D721Med (cell line): ENCODE measurements around the gene RALGAPA2.

Experiments
- DNase-seq: peaks from one replicate; pipeline ENCODE4 v3.0.0; 2011; ENCODE audit warnings: low spot score; ENCODE audit not compliant: insufficient read length
- FAIRE-seq: peaks from 2 replicates; lab custom pipeline; 2011; peaks lifted over from hg19 to GRCh38; lab: Jason Lieb, UNC
- TF ChIP-seq, protein P1 (sequence below): IDR thresholded peaks from 2 replicates; pipeline ENCODE4 v1.5.1; 2012; ENCODE audit warnings: mild to moderate bottlenecking, control low read depth; ENCODE audit not compliant: insufficient read depth; ENCODE audit errors: missing control alignments

Gene RALGAPA2

DNA sequence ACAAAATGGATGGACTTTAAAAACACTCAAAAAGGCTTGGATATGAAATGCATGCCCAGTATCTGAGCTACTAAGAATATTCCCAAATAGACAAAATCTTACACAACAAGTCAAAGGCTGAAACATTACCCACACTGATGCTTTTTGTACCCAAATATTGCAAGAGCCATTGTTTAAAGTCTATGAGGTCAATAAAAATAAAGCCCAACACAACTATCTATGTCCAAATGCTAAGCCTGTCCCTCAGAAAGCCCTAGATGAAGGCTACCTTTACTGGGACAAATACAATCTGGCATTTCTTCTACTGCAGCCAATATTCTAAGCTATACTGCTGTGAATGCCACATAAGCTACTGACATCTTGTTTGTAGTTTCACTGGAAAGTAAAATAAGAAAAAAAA lies 54.3 kb downstream of the RALGAPA2 start:
- FAIRE-seq (no peak), DNase-seq (no peak)
- TF ChIP-seq, protein P1, sequence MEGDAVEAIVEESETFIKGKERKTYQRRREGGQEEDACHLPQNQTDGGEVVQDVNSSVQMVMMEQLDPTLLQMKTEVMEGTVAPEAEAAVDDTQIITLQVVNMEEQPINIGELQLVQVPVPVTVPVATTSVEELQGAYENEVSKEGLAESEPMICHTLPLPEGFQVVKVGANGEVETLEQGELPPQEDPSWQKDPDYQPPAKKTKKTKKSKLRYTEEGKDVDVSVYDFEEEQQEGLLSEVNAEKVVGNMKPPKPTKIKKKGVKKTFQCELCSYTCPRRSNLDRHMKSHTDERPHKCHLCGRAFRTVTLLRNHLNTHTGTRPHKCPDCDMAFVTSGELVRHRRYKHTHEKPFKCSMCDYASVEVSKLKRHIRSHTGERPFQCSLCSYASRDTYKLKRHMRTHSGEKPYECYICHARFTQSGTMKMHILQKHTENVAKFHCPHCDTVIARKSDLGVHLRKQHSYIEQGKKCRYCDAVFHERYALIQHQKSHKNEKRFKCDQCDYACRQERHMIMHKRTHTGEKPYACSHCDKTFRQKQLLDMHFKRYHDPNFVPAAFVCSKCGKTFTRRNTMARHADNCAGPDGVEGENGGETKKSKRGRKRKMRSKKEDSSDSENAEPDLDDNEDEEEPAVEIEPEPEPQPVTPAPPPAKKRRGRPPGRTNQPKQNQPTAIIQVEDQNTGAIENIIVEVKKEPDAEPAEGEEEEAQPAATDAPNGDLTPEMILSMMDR, result no peak

GRCh38 chr20:20657092-20657491 lies 55.4 kb downstream of the RALGAPA2 start:
- FAIRE-seq (no peak), DNase-seq (no peak)
- TF ChIP-seq, protein P1, result no peak

GRCh38 chr20:20655883-20656282 lies 56.6 kb downstream of the RALGAPA2 start:
- TF ChIP-seq, protein P1, result no peak
- no peak for FAIRE-seq
- no peak for DNase-seq

GRCh38 chr20:20649945-20650344 lies 62.5 kb downstream of the RALGAPA2 start:
- FAIRE-seq (no peak), DNase-seq (no peak)
- TF ChIP-seq, protein P1, result no peak

- DNase-seq (no peak), FAIRE-seq (no peak)
- TF ChIP-seq, protein P1, result no peak
These were observed 68.5 kb downstream of the RALGAPA2 start for GRCh38 chr20:20643927-20644326.

GRCh38 chr20:20641783-20642182 lies 70.7 kb downstream of the RALGAPA2 start:
- no peak for FAIRE-seq
- DNase-seq, result no peak

DNA sequence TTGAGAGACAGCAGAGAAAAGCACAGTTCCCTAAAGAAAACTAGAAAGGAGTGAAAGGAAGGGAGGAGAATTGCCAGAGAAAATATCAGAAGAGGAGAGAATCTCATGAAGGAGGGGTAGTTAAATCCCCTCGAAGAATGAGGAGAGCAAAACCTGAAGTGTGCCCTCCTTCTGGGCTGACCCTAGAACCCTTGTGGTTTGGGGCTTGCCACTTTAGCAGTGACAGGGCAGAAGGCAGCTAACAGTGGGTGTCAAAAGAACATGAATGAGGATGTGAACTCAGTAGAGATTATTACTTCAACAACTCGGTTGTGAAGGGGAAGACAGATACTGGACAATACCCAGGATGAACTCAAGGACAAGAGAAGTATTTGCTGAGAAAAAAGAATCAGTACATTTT lies 73.6 kb downstream of the RALGAPA2 start:
- FAIRE-seq (no peak), DNase-seq (no peak)
- TF ChIP-seq, protein P1, result no peak

More at GRCh38 chr20:20641783-20642182, 70.7 kb downstream of the RALGAPA2 start:
- TF ChIP-seq, protein P1, result no peak
